HG03442 (cell line): Measurements from ENCODE around the gene IGSF21.

Source experiments
- ATAC-seq: cut with Tn5 transposase; IDR thresholded peaks from one replicate; pipeline ENCODE4 v1.9.1; 2021; ENCODE audit warnings: mild to moderate bottlenecking, moderate library complexity; ENCODE audit not compliant: unreplicated experiment

The IGSF21 gene

GRCh38 chr1:18386591-18386990 lies 279.0 kb downstream of the IGSF21 start:
- ATAC-seq: no peak

- ATAC-seq: no peak
Measured at GRCh38 chr1:18387307-18387706, 279.7 kb downstream of the IGSF21 start.

DNA sequence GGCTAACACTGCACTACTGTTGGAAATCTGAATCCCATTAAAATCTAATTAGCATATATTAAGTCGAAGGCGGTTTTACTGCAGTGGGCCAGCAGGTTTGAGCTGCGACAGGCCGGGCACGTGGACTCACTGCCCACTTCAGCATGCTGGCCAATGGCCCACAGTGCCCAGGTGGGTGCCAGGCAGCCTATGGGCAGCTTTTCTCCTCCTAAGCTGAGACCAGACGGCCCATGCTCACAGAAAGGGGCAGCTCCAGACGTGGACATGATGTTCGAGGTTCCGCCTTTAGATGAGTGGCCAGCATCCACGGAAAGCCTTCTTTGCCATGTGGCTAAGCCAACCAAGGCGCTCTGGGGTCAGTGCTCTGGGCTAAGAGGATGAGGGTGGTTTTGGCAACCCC lies 283.4 kb downstream of the IGSF21 start:
- ATAC-seq: no peak

DNA sequence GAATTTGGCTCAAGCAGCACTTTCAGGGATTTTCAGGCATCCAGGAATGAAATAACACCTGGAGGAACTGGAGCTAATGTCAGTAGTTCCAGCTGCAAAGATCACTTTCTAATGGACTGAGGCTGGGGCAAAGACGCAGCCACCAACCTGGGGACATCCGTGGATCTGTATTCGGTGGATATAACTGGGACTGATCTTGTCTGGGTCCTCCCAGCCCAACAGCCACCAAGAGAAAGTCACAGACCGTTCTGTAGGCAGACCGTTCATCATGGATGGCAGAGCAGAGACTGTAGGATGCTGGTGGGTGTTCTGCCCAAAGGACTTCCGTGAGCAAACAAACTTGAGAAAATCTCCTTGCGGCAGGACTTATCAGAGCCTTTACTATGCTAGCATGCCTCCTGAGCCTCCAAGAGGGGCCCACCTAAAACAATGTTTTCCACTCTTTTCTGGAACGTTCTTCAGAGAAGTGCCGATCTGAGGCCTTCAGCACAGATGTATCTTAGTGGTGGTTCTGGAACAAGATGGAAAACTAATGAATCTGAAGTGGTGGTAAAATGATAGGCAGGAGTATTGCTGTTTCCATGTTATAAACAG lies 287.1 kb downstream of the IGSF21 start:
- no peak for ATAC-seq

- no peak for ATAC-seq
Measured at GRCh38 chr1:18396247-18396980, 288.8 kb downstream of the IGSF21 start.

GRCh38 chr1:18397641-18398040 lies 290.0 kb downstream of the IGSF21 start:
- no peak for ATAC-seq

DNA sequence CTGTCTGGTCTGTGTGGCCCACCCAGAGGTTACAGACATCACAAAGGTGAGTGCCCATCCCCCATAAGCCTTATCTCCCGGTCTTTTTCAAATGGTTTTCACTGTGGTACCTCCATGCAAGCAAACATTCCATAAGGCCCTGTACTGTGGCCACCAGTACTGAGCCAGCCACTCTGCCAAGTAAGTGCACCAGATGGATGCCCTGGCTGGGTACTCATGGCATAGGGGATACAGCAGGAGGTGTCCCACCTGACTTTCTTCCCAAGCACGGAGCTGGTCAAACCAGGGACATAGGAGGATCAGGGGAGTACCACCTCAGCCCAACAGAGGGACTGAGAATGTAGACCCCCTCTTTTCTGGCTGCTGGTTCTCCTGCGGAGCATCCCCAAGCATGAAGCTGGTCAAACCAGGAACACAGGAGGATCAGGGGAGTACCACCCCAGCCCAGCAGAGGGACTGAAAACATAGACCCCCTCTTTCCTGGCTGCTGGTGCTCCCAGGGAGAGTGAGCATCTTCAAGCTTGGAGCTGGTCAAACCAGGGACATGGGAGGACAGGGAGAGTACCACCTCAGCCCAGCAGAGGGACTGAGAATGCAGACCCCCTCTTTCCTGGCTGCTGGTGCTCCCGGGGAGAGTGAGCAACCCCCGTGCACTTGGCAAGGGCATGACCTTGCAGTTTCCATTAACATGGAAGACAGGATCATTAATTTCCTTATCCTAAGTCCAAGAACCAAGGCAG lies 291.4 kb downstream of the IGSF21 start:
- no peak for ATAC-seq

GRCh38 chr1:18400347-18401102 lies 292.9 kb downstream of the IGSF21 start:
- ATAC-seq: no peak

GRCh38 chr1:18401921-18402320 lies 294.3 kb downstream of the IGSF21 start:
- no peak for ATAC-seq

GRCh38 chr1:18404460-18404859 lies 296.9 kb downstream of the IGSF21 start:
- no peak for ATAC-seq

DNA sequence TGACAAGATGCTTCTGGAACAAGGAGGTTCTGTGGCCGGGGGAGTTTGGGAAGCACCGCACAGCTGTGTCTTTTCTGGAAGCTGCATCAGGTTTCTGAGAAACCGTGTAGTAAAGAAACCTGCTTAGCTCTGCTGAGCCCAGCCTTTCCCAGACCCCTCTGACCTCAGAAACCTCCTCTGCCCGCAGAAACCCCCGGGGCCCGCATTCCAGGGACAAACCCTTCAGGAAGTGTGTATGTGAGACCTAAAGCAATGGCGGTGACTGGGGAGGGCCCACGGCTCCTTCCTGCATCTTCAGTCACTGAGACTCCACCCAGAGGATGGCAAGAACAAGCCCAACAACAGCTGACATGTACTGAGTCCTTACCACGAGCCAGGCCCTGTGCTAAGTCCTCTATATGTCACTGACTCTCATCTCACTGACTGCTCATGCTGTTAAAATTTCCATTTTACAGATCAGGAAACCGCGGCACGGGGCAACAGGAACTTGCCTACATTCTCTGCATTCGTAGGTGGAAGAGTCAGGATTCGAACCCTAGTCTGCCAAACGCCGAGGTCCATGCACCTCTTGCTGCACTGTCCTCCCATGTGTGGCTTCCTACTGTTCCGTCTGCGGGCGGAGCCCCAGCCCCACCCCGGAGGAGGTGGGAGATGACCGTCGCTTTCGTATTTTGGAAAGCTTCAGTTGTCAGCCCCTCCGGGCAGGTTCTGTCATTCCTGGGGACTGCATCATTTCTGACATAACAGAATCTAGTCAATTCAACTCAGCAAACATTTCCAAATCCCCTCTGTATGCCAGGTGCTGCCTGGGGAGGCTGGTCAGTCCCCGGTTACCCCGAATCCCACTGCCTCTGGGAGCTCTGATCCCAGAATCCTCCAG lies 299.8 kb downstream of the IGSF21 start:
- no peak for ATAC-seq

DNA sequence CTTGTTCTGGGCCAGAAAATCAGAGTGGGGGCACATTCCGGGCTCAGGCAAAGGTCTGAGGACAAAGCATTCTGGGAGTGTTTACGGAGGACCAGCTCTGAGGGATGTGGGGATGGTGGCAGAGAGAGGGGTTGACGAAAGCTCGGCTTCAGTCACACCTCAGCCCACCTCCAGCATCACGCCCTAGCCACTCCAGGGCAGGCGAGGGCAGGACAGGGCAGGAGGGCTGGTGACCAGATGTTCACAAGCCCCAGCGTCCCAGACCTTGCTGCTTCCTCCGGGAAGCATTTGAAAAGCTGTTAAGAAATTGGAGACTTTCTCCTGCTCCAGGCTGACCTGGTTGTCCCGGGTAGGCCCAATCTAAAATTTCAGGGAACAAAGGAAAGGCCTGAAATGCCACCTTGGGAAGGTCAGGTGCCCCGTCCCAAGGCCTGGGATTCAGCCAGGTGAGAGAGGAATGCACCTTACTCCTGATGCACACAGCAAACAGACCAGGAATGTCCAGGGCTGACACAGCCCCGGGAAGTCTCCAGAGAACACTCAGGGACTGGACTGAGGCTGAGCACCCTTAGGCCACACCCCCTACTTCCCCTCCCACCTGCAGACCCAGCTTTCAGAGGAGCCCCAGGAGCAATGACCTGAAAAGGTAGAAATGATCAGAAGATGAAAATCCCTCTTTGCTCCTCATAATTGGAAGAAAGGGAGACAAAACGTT lies 301.2 kb downstream of the IGSF21 start:
- no peak for ATAC-seq

GRCh38 chr1:18409609-18410237 lies 302.1 kb downstream of the IGSF21 start:
- no peak for ATAC-seq

DNA sequence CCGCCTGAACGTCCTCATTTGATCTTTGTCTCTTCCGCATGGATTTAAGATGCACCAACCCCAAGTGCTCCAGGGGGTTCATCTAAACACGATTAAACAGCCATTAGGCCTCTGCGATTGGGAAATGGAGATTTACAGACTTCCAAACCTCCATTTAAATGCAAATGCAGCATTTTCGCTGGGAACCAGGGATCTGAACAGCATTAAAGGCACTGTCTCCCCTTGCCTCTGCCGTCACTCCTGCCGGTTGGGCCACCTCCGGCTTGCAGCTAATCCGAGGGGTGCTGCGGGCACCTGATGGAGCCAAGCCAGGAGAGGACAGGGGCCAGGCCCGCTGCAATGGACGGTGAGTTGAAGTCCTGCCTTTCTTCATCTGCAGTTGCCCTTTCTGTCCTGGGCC lies 302.8 kb downstream of the IGSF21 start:
- no peak for ATAC-seq

DNA sequence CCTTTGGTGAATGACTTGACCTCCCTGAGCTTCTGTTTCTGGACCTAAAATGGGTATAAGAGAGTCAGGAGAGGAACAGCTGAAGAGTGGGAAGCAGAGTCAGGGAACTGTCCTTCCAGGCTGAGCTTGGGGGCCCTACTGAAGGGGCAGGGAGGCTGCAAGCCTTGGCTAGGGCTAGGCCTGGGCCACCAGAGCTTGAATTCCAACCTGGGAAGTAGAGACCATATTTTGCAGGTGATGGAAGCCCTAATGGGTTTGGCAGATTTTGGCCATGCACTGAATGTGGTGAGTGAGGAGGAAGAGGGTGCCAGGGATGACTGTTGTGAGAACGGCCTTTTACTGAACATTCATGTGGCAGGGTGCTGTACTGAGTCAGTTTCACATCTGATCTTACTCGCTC lies 303.7 kb downstream of the IGSF21 start:
- ATAC-seq: no peak

DNA sequence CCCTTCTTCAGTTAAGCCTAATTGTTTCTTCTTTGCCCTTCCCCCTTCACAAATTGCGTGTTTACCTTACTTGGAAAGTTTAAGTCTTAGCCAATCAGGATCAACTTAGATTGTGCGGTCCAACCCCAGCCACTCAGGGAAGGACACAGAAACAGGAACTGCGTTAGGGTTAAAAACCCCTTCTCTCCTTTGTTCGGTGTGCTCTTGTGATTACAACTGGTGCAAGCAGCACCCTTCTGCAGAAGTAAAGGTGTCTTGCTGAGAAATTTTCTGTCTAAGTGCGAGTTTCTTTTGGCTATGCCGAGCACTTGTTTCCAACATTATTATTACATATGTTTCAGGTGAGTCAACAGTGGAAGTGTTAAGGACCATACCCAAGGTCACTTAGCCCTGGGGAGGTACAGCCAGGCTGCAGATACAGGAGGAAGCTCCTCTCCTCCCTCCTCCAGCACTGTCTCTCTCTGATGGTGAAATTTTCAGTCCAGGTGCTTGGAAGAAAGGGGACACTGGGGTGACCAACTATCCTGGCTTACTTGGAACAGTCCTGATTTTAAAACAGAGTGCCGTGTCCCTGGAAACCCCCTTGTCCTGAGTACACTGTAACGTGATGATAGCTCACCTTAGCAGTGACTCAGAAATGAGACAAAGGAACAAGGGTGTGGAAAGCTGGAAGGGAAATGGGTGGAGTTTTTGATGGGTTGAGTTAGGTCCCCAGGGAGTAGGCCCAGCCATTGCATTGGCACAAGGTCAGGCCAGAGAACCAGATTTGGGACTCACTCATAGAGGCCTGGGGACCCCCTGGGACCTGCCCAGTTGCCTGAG lies 304.4 kb downstream of the IGSF21 start:
- no peak for ATAC-seq

DNA sequence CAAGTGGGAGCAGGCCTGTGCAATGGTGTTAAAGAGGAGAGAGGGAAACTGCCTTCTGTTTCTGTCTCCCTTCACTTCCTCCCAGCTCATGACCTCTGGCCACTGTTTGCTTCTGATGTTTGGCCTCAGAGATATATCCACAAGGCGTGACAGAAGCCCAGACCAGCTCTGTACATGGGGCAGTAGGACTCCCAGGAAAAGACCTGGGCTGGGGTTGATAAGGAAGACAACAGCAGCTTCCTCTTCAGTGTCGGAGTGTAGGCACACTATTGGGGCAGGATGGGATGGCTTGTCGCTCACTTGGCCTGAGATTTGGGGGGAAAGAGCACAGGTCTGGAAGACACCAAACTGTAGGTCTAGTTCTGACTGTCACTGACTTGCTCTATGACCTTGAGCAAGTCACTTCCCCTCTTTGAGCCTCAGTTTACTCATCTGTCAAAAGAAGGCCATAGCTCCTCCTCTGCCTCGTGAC lies 305.3 kb downstream of the IGSF21 start:
- ATAC-seq: no peak

DNA sequence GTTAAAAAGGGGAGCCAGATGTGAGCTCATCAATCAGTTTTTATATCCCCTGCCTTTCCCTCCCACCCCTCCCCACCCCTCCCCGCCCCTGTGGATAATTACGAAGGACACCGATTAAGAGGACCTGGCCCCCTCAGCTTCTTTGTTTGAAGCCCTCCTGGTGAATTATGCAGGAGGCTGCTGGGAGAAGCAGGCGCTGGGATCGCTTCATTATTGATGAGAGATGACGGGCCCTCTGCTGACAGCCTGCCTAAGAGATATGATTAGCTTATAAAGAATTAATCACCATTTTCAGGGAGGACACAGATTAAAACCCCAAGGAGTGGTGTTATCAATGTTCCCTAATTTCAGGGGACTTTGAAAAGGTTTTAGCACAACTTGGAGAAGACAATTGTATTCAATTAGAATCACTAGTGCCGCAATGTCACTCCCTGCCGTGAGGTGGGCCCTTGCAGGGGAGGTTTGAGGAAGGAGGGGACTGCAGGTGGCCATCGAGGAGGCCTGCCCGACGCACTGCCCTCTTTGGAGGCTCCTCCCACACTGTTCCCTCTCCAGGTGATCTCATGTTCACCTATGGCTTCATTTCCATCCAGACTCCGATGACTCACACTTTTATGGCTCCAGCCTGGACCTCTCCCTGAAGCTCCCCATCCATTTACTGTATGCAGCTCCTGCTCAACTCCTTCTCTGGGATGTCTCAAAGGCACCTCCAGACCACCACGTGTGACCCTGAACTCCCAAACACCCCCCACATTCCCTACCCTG lies 306.1 kb downstream of the IGSF21 start:
- ATAC-seq: no peak
